Osteoblast (primary cell): ENCODE results near the gene GPC5. TPM values are rescaled to one million over a fixed set of nuclear protein-coding genes. Genes with fewer than 3 reads are reported as not detected.

Experiments used
- DNase-seq: peaks from one replicate; pipeline ENCODE4 v3.0.0; 2011; ENCODE audit warnings: low spot score, mixed read lengths; ENCODE audit not compliant: insufficient read length; ENCODE audit errors: missing footprints
- H2AFZ ChIP-seq: 2 replicates; pipeline ENCODE4 v1.6.0; 2011; ENCODE audit warnings: mild to moderate bottlenecking, low read length
- H3K27ac ChIP-seq: 2 replicates; pipeline ENCODE4 v1.5.1; 2011; ENCODE audit warnings: mild to moderate bottlenecking, low read depth, low read length, moderate library complexity
- H3K27me3 ChIP-seq: 2 replicates; pipeline ENCODE4 v1.6.0; 2012; ENCODE audit warnings: mild to moderate bottlenecking, control low read depth, inconsistent platforms, low read length, moderate library complexity; ENCODE audit not compliant: insufficient read depth
- H3K36me3 ChIP-seq: 2 replicates; pipeline ENCODE4 v1.5.1; 2011; ENCODE audit warnings: mild to moderate bottlenecking, low read length, control low read depth, moderate library complexity; ENCODE audit not compliant: insufficient read depth
- H3K4me1 ChIP-seq: 2 replicates; pipeline ENCODE4 v1.5.1; 2011; ENCODE audit warnings: mild to moderate bottlenecking, low read length, control low read depth, moderate library complexity; ENCODE audit not compliant: insufficient read depth
- H3K4me2 ChIP-seq: 2 replicates; pipeline ENCODE4 v1.6.0; 2011; ENCODE audit warnings: mild to moderate bottlenecking, low read length; ENCODE audit not compliant: insufficient read depth
- H3K4me3 ChIP-seq: fragments of 200-600 bp; sonication (generic); 3 replicates; pipeline ENCODE4 v1.5.1; 2012; ENCODE audit warnings: mild to moderate bottlenecking, low read length, inconsistent platforms; ENCODE audit not compliant: insufficient read depth
- H3K79me2 ChIP-seq: 2 replicates; pipeline ENCODE4 v1.6.0; 2012; ENCODE audit warnings: mild to moderate bottlenecking, low read length, control low read depth, inconsistent platforms; ENCODE audit not compliant: insufficient read depth
- H3K9me3 ChIP-seq: 2 replicates; pipeline ENCODE4 v1.5.1; 2011; ENCODE audit warnings: low read depth, low read length, control low read depth
- H4K20me1 ChIP-seq: 2 replicates; pipeline ENCODE4 v1.6.0; 2012; ENCODE audit warnings: mild to moderate bottlenecking, low read length, control low read depth; ENCODE audit not compliant: insufficient read depth
- total RNA-seq: library from RNA; depleted of rRNA; stranded (reverse); fragments of >200 nt; gene quantifications from 2 replicates; pipeline ENCODE4 v1.2.3, GENCODE V29; 2012
- TF ChIP-seq, protein P1 (sequence below): IDR thresholded peaks from 2 replicates; pipeline ENCODE4 v1.5.1; 2011; ENCODE audit warnings: mild to moderate bottlenecking, low read depth, low read length, moderate library complexity; ENCODE audit errors: extremely low read depth

GPC5 gene
- total RNA-seq, 1 donor = 0.36 TPM

DNA sequence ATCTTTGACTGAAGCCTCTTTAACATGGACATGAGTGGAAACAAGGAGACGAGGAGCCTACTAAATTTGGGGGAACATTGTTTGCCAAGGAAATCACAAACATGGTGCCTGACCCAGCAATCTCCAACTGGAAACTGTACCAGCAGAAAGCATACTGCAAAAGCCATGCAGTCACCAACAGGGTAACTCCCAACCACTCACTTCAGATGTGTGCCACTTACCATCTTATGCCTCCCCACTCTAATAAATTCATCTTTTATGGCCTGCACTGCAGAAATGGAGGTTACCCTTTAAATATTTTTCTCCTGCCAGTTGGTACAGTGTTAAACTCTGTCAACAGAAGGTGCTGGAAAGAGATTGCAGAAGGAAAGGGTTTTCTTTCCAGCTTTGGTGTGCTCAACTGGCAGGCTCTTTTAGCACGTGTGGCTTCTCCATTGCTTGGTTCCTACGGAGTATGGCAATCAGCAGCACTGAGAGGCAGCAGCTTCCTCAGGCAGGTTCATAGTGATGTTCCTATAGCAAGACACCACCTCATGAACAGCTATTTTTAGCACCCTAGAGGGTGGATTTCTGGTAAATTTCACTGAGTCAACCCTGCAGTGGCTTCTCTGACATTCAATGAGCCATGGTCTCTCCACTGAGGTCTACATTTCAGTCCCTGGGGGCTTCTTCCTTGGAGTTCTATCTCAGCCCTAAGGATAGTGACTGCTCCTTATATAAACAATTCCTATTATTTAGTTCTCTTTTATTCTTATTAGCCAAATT lies 29.6 kb upstream of the GPC5 start:
- Histone ChIP-seq H3K27ac (no peak overlapping the region), H3K79me2 (no peaks in the 10 kb centered on the region), H3K9me3 (no peaks in the 10 kb centered on the region), H3K36me3 (no peaks in the 10 kb centered on the region), H2AFZ (no peak overlapping the region), H3K4me2 (peak overlapping the region; percentile 24), H4K20me1 (no peaks in the 10 kb centered on the region), H3K4me1 (peaks cover 12% of the 10 kb centered on the region), H3K4me3 (no peak overlapping the region), H3K27me3 (no peaks in the 10 kb centered on the region)
- no peak for DNase-seq
- TF ChIP-seq, protein P1, sequence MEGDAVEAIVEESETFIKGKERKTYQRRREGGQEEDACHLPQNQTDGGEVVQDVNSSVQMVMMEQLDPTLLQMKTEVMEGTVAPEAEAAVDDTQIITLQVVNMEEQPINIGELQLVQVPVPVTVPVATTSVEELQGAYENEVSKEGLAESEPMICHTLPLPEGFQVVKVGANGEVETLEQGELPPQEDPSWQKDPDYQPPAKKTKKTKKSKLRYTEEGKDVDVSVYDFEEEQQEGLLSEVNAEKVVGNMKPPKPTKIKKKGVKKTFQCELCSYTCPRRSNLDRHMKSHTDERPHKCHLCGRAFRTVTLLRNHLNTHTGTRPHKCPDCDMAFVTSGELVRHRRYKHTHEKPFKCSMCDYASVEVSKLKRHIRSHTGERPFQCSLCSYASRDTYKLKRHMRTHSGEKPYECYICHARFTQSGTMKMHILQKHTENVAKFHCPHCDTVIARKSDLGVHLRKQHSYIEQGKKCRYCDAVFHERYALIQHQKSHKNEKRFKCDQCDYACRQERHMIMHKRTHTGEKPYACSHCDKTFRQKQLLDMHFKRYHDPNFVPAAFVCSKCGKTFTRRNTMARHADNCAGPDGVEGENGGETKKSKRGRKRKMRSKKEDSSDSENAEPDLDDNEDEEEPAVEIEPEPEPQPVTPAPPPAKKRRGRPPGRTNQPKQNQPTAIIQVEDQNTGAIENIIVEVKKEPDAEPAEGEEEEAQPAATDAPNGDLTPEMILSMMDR = no peak

DNA sequence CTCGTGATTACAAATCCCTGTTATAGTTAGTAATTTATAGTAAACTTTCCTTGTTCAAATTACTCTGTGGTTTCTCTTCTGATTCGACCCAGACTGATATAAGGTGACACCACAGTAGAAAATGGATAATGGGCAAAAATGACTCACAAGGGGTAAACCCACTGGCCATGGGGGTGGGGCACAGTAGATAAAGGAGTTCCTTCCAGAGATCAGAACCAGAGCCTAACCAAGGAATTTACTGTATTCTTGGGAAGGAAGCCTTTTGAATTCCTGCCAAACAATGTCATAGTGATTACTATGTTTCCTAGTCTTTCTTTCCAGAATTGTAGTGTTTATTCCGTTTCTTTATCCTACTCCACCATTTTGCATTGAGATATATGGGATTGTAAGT lies 29.0 kb upstream of the GPC5 start:
- TF ChIP-seq, protein P1 = no peak
- no peaks in the 10 kb centered on the region for H3K9me3 ChIP-seq
- H3K27me3 ChIP-seq = no peaks in the 10 kb centered on the region
- peak overlapping the region; percentile 24 for H3K4me2 ChIP-seq
- no peak overlapping the region for H3K27ac ChIP-seq
- H3K36me3 ChIP-seq = no peaks in the 10 kb centered on the region
- H3K4me3 ChIP-seq = no peak overlapping the region
- H3K4me1 ChIP-seq = peaks cover 12% of the 10 kb centered on the region
- DNase-seq = no peak
- no peak overlapping the region for H2AFZ ChIP-seq
- H3K79me2 ChIP-seq = no peaks in the 10 kb centered on the region
- no peaks in the 10 kb centered on the region for H4K20me1 ChIP-seq

DNA sequence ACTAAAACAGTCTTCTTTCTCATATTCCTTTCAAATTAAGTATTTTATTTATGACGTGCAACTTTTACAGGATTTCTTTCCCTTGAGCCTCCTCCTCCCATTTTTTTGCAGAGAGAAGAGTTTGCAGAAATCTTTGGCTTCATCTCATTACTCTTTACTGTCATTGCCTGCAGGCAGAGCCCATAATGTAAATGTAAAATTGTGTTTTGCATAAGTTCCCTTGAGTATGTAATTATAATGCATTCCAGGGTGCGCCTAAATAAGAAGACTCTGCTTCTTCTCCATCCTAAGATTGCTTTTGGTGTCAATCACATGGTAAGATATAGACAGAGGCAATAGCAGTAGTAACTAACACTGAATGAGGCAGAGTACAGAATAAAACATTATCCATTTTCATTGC lies 27.9 kb upstream of the GPC5 start:
- DNase-seq = no peak
- Histone ChIP-seq H3K4me3 (no peak overlapping the region), H2AFZ (no peak overlapping the region), H3K9me3 (no peaks in the 10 kb centered on the region), H3K27me3 (no peaks in the 10 kb centered on the region), H3K4me1 (peaks cover 12% of the 10 kb centered on the region), H3K79me2 (no peaks in the 10 kb centered on the region), H4K20me1 (no peaks in the 10 kb centered on the region), H3K36me3 (no peaks in the 10 kb centered on the region), H3K27ac (no peak overlapping the region), H3K4me2 (no peak overlapping the region)
- TF ChIP-seq, protein P1 = no peak

- Histone ChIP-seq H3K4me1 (peaks cover 12% of the 10 kb centered on the region), H3K79me2 (no peaks in the 10 kb centered on the region), H3K27ac (no peak overlapping the region), H4K20me1 (no peaks in the 10 kb centered on the region), H3K27me3 (no peaks in the 10 kb centered on the region), H2AFZ (no peak overlapping the region), H3K4me3 (no peak overlapping the region), H3K36me3 (no peaks in the 10 kb centered on the region), H3K9me3 (no peaks in the 10 kb centered on the region), H3K4me2 (no peak overlapping the region)
- TF ChIP-seq, protein P1 = no peak
- no peak for DNase-seq
Measured at GRCh38 chr13:91372911-91373310, 25.5 kb upstream of the GPC5 start.
